RPMI8226 (cell line): ENCODE measurements around the gene NPC2.
A peak's percentile ranks its signal among the peaks of the same experiment; 100 is the strongest.
"Not testable (repeated sequence)": the region's sequence is repeated elsewhere in the genome, so short reads cannot be mapped to it uniquely, and the experiment has no call there.

Source experiments
- DNase-seq: peaks from one replicate; pipeline ENCODE4 v3.0.0-alpha.2; 2015

NPC2 gene

GRCh38 chr14:74464785-74465184, 28.3 kb downstream of the NPC2 start:
- DNase-seq, result no peak

- no peak for DNase-seq
These were observed 29.4 kb downstream of the NPC2 start for GRCh38 chr14:74463697-74464096.

GRCh38 chr14:74462993-74463392, 30.1 kb downstream of the NPC2 start:
- DNase-seq, result no peak

GRCh38 chr14:74459976-74460375, 33.1 kb downstream of the NPC2 start:
- no peak for DNase-seq

GRCh38 chr14:74459289-74459946, 33.7 kb downstream of the NPC2 start:
- DNase-seq, result peak; percentile 47

- no peak for DNase-seq
These were observed 35.6 kb downstream of the NPC2 start for GRCh38 chr14:74457565-74457895.

GRCh38 chr14:74456684-74457564, 36.2 kb downstream of the NPC2 start:
- DNase-seq, result no peak

GRCh38 chr14:74454397-74454796, 38.7 kb downstream of the NPC2 start:
- not testable (repeated sequence) for DNase-seq

- DNase-seq, result no peak
These were observed 48.2 kb downstream of the NPC2 start for GRCh38 chr14:74444866-74445265.

- DNase-seq, result no peak
These were observed 50.3 kb downstream of the NPC2 start for GRCh38 chr14:74442757-74443156.

GRCh38 chr14:74441113-74441512, 52.0 kb downstream of the NPC2 start:
- DNase-seq, result no peak

GRCh38 chr14:74438351-74438915, 54.7 kb downstream of the NPC2 start:
- DNase-seq, result no peak

GRCh38 chr14:74437496-74438053, 55.5 kb downstream of the NPC2 start:
- no peak for DNase-seq

- DNase-seq, result no peak
These were observed 58.8 kb downstream of the NPC2 start for GRCh38 chr14:74434294-74434693.

GRCh38 chr14:74429991-74430390, 63.1 kb downstream of the NPC2 start:
- no peak for DNase-seq
